Epithelial cell of esophagus (primary cell): Measurements from ENCODE around the gene MEGF6.

ENCODE experiments used
- DNase-seq: peaks from one replicate; pipeline ENCODE4 v3.0.0; 2010; ENCODE audit warnings: low read depth
- H3K4me3 ChIP-seq: 2 replicates; pipeline ENCODE4 v1.5.1; 2011; ENCODE audit warnings: mild to moderate bottlenecking, low read length, control low read depth
- TF ChIP-seq, protein P1 (sequence below): IDR thresholded peaks from 2 replicates; pipeline ENCODE4 v1.5.1; 2011; ENCODE audit warnings: low read depth, mild to moderate bottlenecking, low read length, control low read depth, inconsistent platforms; ENCODE audit not compliant: insufficient read depth; ENCODE audit errors: missing control alignments

Gene MEGF6

DNA sequence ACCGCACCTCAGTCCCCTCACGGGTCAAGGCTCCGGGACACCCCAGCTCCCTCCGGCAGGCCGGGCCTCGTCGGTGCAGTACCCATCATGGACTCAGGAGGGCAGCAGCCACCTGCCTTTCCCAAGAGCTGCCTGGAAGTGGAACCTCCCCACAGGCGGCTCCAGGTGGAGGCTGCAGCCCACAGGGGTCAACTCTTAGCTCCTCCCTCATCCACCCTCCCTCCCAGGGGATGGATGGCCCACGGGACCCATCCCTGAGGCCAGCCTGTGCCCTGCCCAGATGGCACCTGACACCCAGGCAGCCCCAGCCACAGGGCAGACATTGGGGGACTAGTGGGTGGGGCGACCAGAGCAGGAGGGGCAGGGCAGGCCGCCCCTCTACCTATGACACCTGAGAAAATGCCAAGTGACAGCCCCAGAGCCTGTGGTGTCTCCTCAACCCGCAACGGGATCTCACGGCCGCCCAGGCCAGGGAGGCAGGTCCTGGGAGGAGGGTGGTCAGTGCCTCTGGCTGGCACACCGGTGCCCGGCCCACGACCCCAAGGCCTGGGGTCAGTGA is 158.0 kb downstream of the MEGF6 start:
- TF ChIP-seq, protein P1, sequence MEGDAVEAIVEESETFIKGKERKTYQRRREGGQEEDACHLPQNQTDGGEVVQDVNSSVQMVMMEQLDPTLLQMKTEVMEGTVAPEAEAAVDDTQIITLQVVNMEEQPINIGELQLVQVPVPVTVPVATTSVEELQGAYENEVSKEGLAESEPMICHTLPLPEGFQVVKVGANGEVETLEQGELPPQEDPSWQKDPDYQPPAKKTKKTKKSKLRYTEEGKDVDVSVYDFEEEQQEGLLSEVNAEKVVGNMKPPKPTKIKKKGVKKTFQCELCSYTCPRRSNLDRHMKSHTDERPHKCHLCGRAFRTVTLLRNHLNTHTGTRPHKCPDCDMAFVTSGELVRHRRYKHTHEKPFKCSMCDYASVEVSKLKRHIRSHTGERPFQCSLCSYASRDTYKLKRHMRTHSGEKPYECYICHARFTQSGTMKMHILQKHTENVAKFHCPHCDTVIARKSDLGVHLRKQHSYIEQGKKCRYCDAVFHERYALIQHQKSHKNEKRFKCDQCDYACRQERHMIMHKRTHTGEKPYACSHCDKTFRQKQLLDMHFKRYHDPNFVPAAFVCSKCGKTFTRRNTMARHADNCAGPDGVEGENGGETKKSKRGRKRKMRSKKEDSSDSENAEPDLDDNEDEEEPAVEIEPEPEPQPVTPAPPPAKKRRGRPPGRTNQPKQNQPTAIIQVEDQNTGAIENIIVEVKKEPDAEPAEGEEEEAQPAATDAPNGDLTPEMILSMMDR: peak; percentile 90
- peak; percentile 74 for DNase-seq
- no peak overlapping the region for H3K4me3 ChIP-seq

DNA sequence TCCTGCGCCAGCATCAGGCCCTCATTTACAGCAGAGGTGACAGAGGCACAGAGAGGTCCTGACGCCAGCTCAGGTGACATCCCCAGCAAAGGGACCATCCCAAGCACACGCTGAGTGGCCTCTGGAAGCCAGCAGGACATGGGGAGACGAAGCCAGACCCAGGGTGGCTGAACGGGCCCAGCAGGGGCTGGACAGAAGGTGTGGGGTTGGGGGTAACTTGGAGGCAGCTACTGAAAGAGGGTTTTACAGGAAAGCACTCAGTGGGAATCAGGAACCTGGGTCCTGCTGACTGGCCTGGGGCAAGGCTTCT is 158.5 kb downstream of the MEGF6 start:
- DNase-seq: no peak
- TF ChIP-seq, protein P1: no peak
- H3K4me3 ChIP-seq: no peak overlapping the region

DNA sequence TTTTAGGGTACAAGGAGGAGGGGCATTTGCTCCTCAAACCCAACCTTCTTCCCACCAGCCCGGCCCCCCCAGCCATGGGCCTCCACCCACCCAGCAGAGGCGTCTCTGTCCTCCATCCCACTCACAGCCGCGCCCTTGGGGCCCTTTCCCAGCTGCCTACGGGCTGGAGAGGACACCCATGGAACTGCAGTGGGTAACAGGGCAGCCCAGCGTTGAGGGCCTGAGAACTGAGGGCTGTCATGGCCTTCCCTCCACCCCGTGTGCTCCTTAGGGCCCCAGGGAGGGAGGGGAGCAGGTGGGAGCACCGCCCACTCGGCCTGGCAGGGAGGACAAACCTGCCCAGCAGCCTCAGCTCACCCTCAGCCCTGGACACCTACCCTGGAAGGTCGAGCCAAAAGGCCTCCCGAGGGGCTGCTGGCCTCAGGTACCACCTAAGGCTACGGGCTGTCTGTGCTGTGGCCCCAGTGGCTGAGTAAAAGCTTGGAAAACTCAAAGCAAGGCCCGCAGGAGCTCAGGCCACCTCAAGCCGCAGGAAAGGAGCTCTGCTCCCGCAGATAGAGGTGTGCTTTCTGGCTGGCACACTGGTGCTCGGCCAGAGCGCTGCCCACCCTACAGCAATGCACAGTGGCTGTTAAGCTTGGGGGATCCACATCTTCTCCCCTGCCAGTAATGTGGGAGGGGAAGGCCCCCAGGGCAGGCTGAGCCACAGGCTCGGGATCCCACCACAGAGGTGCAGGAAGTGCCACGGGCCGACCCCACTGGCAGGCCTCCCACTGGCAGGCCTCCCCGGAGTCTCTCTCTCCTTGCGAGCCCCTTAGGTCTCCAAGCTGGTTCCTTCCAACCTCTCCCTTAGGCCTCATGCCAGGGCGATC is 159.1 kb downstream of the MEGF6 start:
- H3K4me3 ChIP-seq: no peak overlapping the region
- DNase-seq: no peak
- TF ChIP-seq, protein P1: no peak

DNA sequence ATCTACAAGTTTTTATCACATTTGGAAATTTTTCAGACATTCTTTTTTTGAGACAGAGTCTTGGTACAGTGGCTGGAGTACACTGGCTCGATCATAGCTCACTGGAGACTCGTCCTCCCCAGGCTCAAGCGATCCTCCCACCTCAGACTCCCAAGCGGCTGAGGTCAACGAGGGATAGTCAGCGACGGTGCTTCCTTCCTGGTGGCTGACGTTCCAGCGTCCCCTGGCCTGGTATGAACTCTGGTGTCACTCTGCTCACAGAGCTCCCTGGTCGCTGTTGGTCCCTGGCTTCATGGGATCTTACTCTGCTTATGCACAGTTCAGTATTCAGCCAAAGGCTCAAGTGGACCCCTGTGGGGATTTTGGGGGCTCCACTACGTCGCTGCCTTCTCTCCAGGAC is 160.3 kb downstream of the MEGF6 start:
- no peak for DNase-seq

DNA sequence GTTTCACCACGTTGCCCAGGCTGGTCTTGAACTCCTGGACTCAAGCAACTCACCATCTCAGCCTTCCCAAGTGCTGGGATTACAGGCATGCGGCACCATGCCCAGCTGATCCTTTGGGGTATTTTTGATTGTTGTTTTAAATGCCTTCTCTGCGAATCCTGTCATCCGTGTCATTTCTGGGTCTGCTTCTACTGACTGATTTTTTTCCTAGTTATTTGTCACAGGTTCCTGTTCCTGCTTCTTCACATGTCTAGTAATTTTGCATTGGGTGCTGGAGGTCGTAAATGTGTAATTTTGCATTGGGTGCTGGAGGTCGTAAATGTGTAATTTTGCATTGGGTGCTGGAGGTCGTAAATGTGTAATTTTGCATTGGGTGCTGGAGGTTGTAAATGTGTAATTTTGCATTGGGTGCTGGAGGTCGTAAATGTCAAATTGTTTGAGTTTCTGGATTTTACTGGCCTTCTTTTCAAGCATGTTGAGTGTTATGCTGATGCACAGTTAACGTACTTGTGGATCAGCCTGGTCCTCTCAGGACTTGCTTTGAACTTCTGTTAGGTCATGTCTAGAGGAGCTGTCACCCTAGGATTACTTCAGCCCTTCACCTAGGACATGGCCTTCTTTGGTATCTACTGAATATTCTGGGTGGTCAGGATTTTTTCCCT is 161.0 kb downstream of the MEGF6 start:
- no peak overlapping the region for H3K4me3 ChIP-seq
- TF ChIP-seq, protein P1: no peak
- no peak for DNase-seq

More for the DNA sequence above, 160.3 kb downstream of the MEGF6 start:
- no peak overlapping the region for H3K4me3 ChIP-seq
- TF ChIP-seq, protein P1: no peak

DNA sequence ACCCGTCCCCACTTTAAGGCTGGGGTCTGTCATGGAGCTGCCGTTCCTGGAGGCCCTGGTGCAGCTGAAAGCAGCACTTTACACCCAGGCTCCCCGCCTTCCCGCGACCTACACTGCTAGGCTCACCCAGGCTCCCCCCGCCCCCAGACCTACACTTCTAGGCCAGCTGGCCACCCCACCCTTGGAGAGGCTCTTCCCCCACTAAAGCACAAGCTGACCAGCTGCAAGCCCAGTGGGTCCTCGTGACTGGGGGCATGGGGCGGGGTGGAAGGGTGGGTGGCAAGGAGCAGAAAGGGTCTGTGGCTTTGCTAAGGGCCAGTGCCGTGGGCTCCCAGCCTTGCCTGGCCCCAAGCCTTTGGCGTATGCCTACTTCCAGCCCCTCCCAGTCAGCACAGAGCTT is 166.6 kb downstream of the MEGF6 start:
- DNase-seq: no peak
- no peak overlapping the region for H3K4me3 ChIP-seq
- TF ChIP-seq, protein P1: no peak
